SU-DHL-6 (cell line): Measurements from ENCODE around the gene SWT1.
"Not testable (repeated sequence)": the region's sequence is repeated elsewhere in the genome, so short reads cannot be mapped to it uniquely, and the experiment has no call there.

Experiments used
- H2AFZ ChIP-seq: fragments of 200-600 bp; sonication (generic); 2 replicates; pipeline ENCODE4 v1.6.1; 2014; ENCODE audit warnings: low read depth, mild to moderate bottlenecking, moderate library complexity, mixed read lengths, antibody characterized with exemption, low read length; ENCODE audit not compliant: severe bottlenecking
- H3F3A ChIP-seq: fragments of 200-600 bp; shearing (Covaris generic); 2 replicates; pipeline ENCODE4 v1.6.0; 2016; ENCODE audit warnings: antibody characterized with exemption, mild to moderate bottlenecking; ENCODE audit not compliant: insufficient read depth
- H3K27ac ChIP-seq: fragments of 200-600 bp; sonication (generic); 2 replicates; pipeline ENCODE4 v1.5.1; 2016; ENCODE audit warnings: low read depth, mild to moderate bottlenecking, low read length, moderate library complexity, mixed read lengths
- H3K27me3 ChIP-seq: fragments of 200-600 bp; sonication (generic), shearing (Covaris generic); 2 replicates; pipeline ENCODE4 v1.6.0; 2014; ENCODE audit warnings: mild to moderate bottlenecking, low read length
- H3K36me3 ChIP-seq: fragments of 200-600 bp; sonication (generic); 2 replicates; pipeline ENCODE4 v1.6.1; 2014; ENCODE audit warnings: mild to moderate bottlenecking, low read length, mixed read lengths
- H3K4me2 ChIP-seq: fragments of 300-600, 200-600 bp; shearing (Covaris generic), sonication (generic); 2 replicates; pipeline ENCODE4 v1.6.0; 2014; ENCODE audit warnings: low read length, low read depth, mild to moderate bottlenecking; ENCODE audit not compliant: poor library complexity, severe bottlenecking
- H3K4me3 ChIP-seq: fragments of 200-600 bp; sonication (generic); 2 replicates; pipeline ENCODE4 v1.5.1; 2014; ENCODE audit warnings: antibody characterized with exemption, low read length, mild to moderate bottlenecking, mixed read lengths; ENCODE audit not compliant: insufficient read depth, poor library complexity, severe bottlenecking
- H3K79me2 ChIP-seq: fragments of 200-600 bp; sonication (generic); 2 replicates; pipeline ENCODE4 v1.6.1; 2014; ENCODE audit warnings: mild to moderate bottlenecking, low read length, moderate library complexity; ENCODE audit not compliant: insufficient read depth
- H3K9ac ChIP-seq: fragments of 200-600 bp; sonication (generic); 2 replicates; pipeline ENCODE4 v1.7.0; 2014; ENCODE audit warnings: mild to moderate bottlenecking, low read length
- H3K9me2 ChIP-seq: fragments of 200-600 bp; sonication (generic); replicated peaks from 2 replicates; pipeline ENCODE4 v1.6.1; 2014; ENCODE audit warnings: low read length; ENCODE audit not compliant: insufficient read depth
- H3K9me3 ChIP-seq: fragments of 200-600 bp; sonication (generic); 2 replicates; pipeline ENCODE4 v1.6.1; 2014; ENCODE audit warnings: low read length, mixed read lengths; ENCODE audit not compliant: insufficient read depth
- H4K20me1 ChIP-seq: fragments of 200-600 bp; sonication (generic); 2 replicates; pipeline ENCODE4 v1.6.1; 2014; ENCODE audit warnings: low read depth, mild to moderate bottlenecking, antibody characterized with exemption, low read length, moderate library complexity, mixed read lengths
- CTCF ChIP-seq: fragments of 200-600 bp; sonication (generic); IDR thresholded peaks from one replicate; pipeline ENCODE4 v1.5.1; 2017; ENCODE audit warnings: antibody characterized with exemption, mild to moderate bottlenecking, low read length, moderate library complexity; ENCODE audit not compliant: insufficient read depth, poor library complexity, severe bottlenecking
- EZH2phosphoT487 ChIP-seq: fragments of 200-600 bp; sonication (generic), shearing (Covaris generic); conservative IDR thresholded peaks from 2 replicates; pipeline ENCODE4 v1.6.1; 2018; ENCODE audit warnings: mild to moderate bottlenecking, antibody characterized with exemption, low read length, moderate library complexity, mixed read lengths

SWT1 gene

GRCh38 chr1:185162491-185162890, 5.5 kb downstream of the SWT1 start:
- Histone ChIP-seq H4K20me1 (no peaks in the 10 kb centered on the region), H3K9me2 (no peaks in the 10 kb centered on the region), H3K27ac (no peak overlapping the region), H3K27me3 (no peaks in the 10 kb centered on the region), H3K9me3 (no peaks in the 10 kb centered on the region), H3F3A (no peaks in the 10 kb centered on the region), H3K9ac (no peak overlapping the region), H3K4me3 (no peak overlapping the region), H3K79me2 (no peaks in the 10 kb centered on the region), H2AFZ (no peak overlapping the region), H3K4me2 (no peak overlapping the region), H3K36me3 (no peaks in the 10 kb centered on the region)
- TF ChIP-seq CTCF, result no peak
- TF ChIP-seq EZH2phosphoT487, result no peak

- TF ChIP-seq EZH2phosphoT487, result no peak
- TF ChIP-seq CTCF, result no peak
- H3K9ac ChIP-seq, result no peak overlapping the region
- H3K36me3 ChIP-seq, result no peaks in the 10 kb centered on the region
- no peaks in the 10 kb centered on the region for H3K27me3 ChIP-seq
- no peak overlapping the region for H2AFZ ChIP-seq
- H3K4me2 ChIP-seq, result no peak overlapping the region
- H3K79me2 ChIP-seq, result no peaks in the 10 kb centered on the region
- H4K20me1 ChIP-seq, result no peaks in the 10 kb centered on the region
- no peak overlapping the region for H3K27ac ChIP-seq
- no peaks in the 10 kb centered on the region for H3K9me3 ChIP-seq
- no peak overlapping the region for H3K4me3 ChIP-seq
- H3F3A ChIP-seq, result no peaks in the 10 kb centered on the region
- no peaks in the 10 kb centered on the region for H3K9me2 ChIP-seq
Observed at GRCh38 chr1:185166106-185166505, 9.1 kb downstream of the SWT1 start.

GRCh38 chr1:185170291-185170848, 13.4 kb downstream of the SWT1 start:
- Histone ChIP-seq H3K9ac (no peak overlapping the region), H3K9me3 (no peaks in the 10 kb centered on the region), H3K4me2 (peak overlapping the region; percentile 43), H3K9me2 (no peaks in the 10 kb centered on the region), H3K79me2 (no peaks in the 10 kb centered on the region), H4K20me1 (no peaks in the 10 kb centered on the region), H3K36me3 (no peaks in the 10 kb centered on the region), H3K27ac (no peak overlapping the region), H2AFZ (peak overlapping the region; percentile 86), H3F3A (no peaks in the 10 kb centered on the region), H3K27me3 (no peaks in the 10 kb centered on the region), H3K4me3 (no peak overlapping the region)
- no peak for TF ChIP-seq EZH2phosphoT487
- peak; percentile 98 for TF ChIP-seq CTCF

GRCh38 chr1:185193756-185194155, 36.8 kb downstream of the SWT1 start:
- H4K20me1 ChIP-seq, result no peaks in the 10 kb centered on the region
- no peak overlapping the region for H3K4me2 ChIP-seq
- H3K9ac ChIP-seq, result no peak overlapping the region
- H2AFZ ChIP-seq, result no peak overlapping the region
- no peak overlapping the region for H3K4me3 ChIP-seq
- no peak overlapping the region for H3K27ac ChIP-seq
- H3F3A ChIP-seq, result no peaks in the 10 kb centered on the region
- H3K9me3 ChIP-seq, result no peaks in the 10 kb centered on the region
- H3K79me2 ChIP-seq, result no peaks in the 10 kb centered on the region
- H3K9me2 ChIP-seq, result no peaks in the 10 kb centered on the region
- H3K27me3 ChIP-seq, result no peaks in the 10 kb centered on the region
- no peaks in the 10 kb centered on the region for H3K36me3 ChIP-seq
- TF ChIP-seq EZH2phosphoT487, result no peak
- no peak for TF ChIP-seq CTCF

GRCh38 chr1:185198712-185199111, 41.7 kb downstream of the SWT1 start:
- not testable (repeated sequence) for H2AFZ ChIP-seq, H4K20me1 ChIP-seq, H3K4me3 ChIP-seq, H3K9me2 ChIP-seq, H3F3A ChIP-seq, H3K27me3 ChIP-seq, H3K79me2 ChIP-seq, H3K9ac ChIP-seq, H3K4me2 ChIP-seq, H3K9me3 ChIP-seq, H3K36me3 ChIP-seq, H3K27ac ChIP-seq
